Measurements from ENCODE around the gene GARIN1A. TPM values are rescaled to one million over a fixed set of nuclear protein-coding genes. Genes with fewer than 3 reads are reported as not detected.

The GARIN1A gene
- total and polyA plus RNA-seq, 2 experiments from 2014 or later: 0.67 to 1.7 TPM

GRCh38 chr7:128699895-128700294 lies 27.8 kb downstream of the GARIN1A start:
- no peak overlapping the region for H2AFZ ChIP-seq
- no peaks in the 10 kb centered on the region for H3K9me2 ChIP-seq (replicated peaks; ENCODE audit: insufficient read depth)
- no peak for TF ChIP-seq CTCF (IDR thresholded peaks at IDR 0.05; ENCODE audit: poor library complexity)
- TF ChIP-seq EZH2 (IDR thresholded peaks at IDR 0.05; ENCODE audit: borderline replicate concordance): no peak
- TF ChIP-seq EZH2phosphoT487 (IDR thresholded peaks at IDR 0.05; ENCODE audit: low read depth, severe bottlenecking, unreplicated experiment): no peak
- WGBS (ENCODE audit: low lambda C conversion rate, missing lambda C conversion rate): 68% methylated on average over 1 of the region's 1 CpG
- H3K4me2 ChIP-seq: no peak overlapping the region
- no peaks in the 10 kb centered on the region for H3K4me1 ChIP-seq (ENCODE audit: insufficient read depth)
- H4K20me1 ChIP-seq (ENCODE audit: insufficient read depth, poor library complexity, severe bottlenecking): no peaks in the 10 kb centered on the region
- no peak overlapping the region for H3K27ac ChIP-seq
- no peaks in the 10 kb centered on the region for H3K9me3 ChIP-seq (ENCODE audit: low read depth)
- H3K27me3 ChIP-seq: peaks cover 38% of the 10 kb centered on the region
- no peak overlapping the region for H3K4me3 ChIP-seq
- no peaks in the 10 kb centered on the region for H3K79me2 ChIP-seq
- no peaks in the 10 kb centered on the region for H3K36me3 ChIP-seq (replicated peaks; ENCODE audit: insufficient read depth, low read depth)
- DNase-seq (ENCODE audit: low spot score): no peak

GRCh38 chr7:128701062-128701785 lies 29.1 kb downstream of the GARIN1A start:
- WGBS (ENCODE audit: low lambda C conversion rate, missing lambda C conversion rate): 77% methylated on average over 6 of the region's 6 CpGs
- peaks cover 36% of the 10 kb centered on the region for H3K27me3 ChIP-seq
- H2AFZ ChIP-seq: no peak overlapping the region
- H4K20me1 ChIP-seq (ENCODE audit: insufficient read depth, poor library complexity, severe bottlenecking): no peaks in the 10 kb centered on the region
- no peaks in the 10 kb centered on the region for H3K79me2 ChIP-seq
- H3K36me3 ChIP-seq (replicated peaks; ENCODE audit: insufficient read depth, low read depth): no peaks in the 10 kb centered on the region
- TF ChIP-seq EZH2phosphoT487 (IDR thresholded peaks at IDR 0.05; ENCODE audit: low read depth, severe bottlenecking, unreplicated experiment) (no peak), EZH2 (IDR thresholded peaks at IDR 0.05; ENCODE audit: borderline replicate concordance) (no peak), CTCF (IDR thresholded peaks at IDR 0.05; ENCODE audit: poor library complexity) (no peak)
- no peak for DNase-seq (ENCODE audit: low spot score)
- no peaks in the 10 kb centered on the region for H3K9me2 ChIP-seq (replicated peaks; ENCODE audit: insufficient read depth)
- H3K4me1 ChIP-seq (ENCODE audit: insufficient read depth): no peaks in the 10 kb centered on the region
- H3K9me3 ChIP-seq (ENCODE audit: low read depth): no peaks in the 10 kb centered on the region
- H3K4me3 ChIP-seq: no peak overlapping the region
- no peak overlapping the region for H3K27ac ChIP-seq
- H3K4me2 ChIP-seq: no peak overlapping the region

- H3K4me1 ChIP-seq (ENCODE audit: insufficient read depth): no peaks in the 10 kb centered on the region
- H4K20me1 ChIP-seq (ENCODE audit: insufficient read depth, poor library complexity, severe bottlenecking): no peaks in the 10 kb centered on the region
- no peaks in the 10 kb centered on the region for H3K9me3 ChIP-seq (ENCODE audit: low read depth)
- no peaks in the 10 kb centered on the region for H3K36me3 ChIP-seq (replicated peaks; ENCODE audit: insufficient read depth, low read depth)
- no peak overlapping the region for H3K4me2 ChIP-seq
- 67% methylated on average over 7 of the region's 7 CpGs for WGBS (ENCODE audit: low lambda C conversion rate, missing lambda C conversion rate)
- H3K27me3 ChIP-seq: peaks cover 11% of the 10 kb centered on the region
- no peak overlapping the region for H2AFZ ChIP-seq
- H3K4me3 ChIP-seq: no peak overlapping the region
- TF ChIP-seq EZH2phosphoT487 (IDR thresholded peaks at IDR 0.05; ENCODE audit: low read depth, severe bottlenecking, unreplicated experiment) (no peak), CTCF (IDR thresholded peaks at IDR 0.05; ENCODE audit: poor library complexity) (no peak), EZH2 (IDR thresholded peaks at IDR 0.05; ENCODE audit: borderline replicate concordance) (no peak)
- H3K27ac ChIP-seq: no peak overlapping the region
- H3K79me2 ChIP-seq: no peaks in the 10 kb centered on the region
- H3K9me2 ChIP-seq (replicated peaks; ENCODE audit: insufficient read depth): no peaks in the 10 kb centered on the region
- DNase-seq (ENCODE audit: low spot score): no peak
Measured at GRCh38 chr7:128703609-128704241, 31.6 kb downstream of the GARIN1A start.
